Measurements from ENCODE around the gene SGPL1. TPM values are rescaled to one million over a fixed set of nuclear protein-coding genes. Genes with fewer than 3 reads are reported as not detected.
A peak's percentile ranks its signal among the peaks of the same experiment; 100 is the strongest.

The SGPL1 gene
- polyA plus RNA-seq, 1 experiment, result 16.6 TPM

GRCh38 chr10:70901276-70901878 lies 85.6 kb downstream of the SGPL1 start:
- DNase-seq (ENCODE audit: low read depth), result no peak
- ChIA-PET CTCF (interaction anchor here (0.7 kb wide), 1 partner anchor 385 kb away, joined by 4 read pairs; no protein-coding TSS in a partner anchor), POLR2A (no interaction called here)
- no peak overlapping the region for H3K4me3 ChIP-seq (ENCODE audit: low read depth, low read length)
- no peaks in the 10 kb centered on the region for H3K36me3 ChIP-seq (ENCODE audit: control insufficient read depth, insufficient read depth, low read length)
- no peak for TF ChIP-seq CTCF (IDR thresholded peaks at IDR 0.05; ENCODE audit: insufficient read depth, low read depth, low read length)
- H3K27me3 ChIP-seq (ENCODE audit: control insufficient read depth, insufficient read depth, low read length), result peaks cover 2% of the 10 kb centered on the region

- Histone ChIP-seq H3K36me3 (ENCODE audit: control insufficient read depth, insufficient read depth, low read length) (no peaks in the 10 kb centered on the region), H3K4me3 (ENCODE audit: low read depth, low read length) (no peak overlapping the region), H3K27me3 (ENCODE audit: control insufficient read depth, insufficient read depth, low read length) (peaks cover 2% of the 10 kb centered on the region; the same call in 1 of the 2 replicates)
- ChIA-PET POLR2A (no interaction called here), CTCF (interaction anchor here (0.6 to 3.0 kb wide), 26 partner anchors 8 to 393 kb away, joined by 3 to 23 read pairs (median 5); partner anchors contain the start of genes PCBD1 and UNC5B)
- no peak for DNase-seq (ENCODE audit: low read depth)
- TF ChIP-seq CTCF (IDR thresholded peaks at IDR 0.05; ENCODE audit: insufficient read depth, low read depth, low read length), result no peak
These were observed 87.0 kb downstream of the SGPL1 start for GRCh38 chr10:70902661-70903261.

- peaks cover 2% of the 10 kb centered on the region; the same call in 1 of the 2 replicates for H3K27me3 ChIP-seq (ENCODE audit: control insufficient read depth, insufficient read depth, low read length)
These were observed 87.6 kb downstream of the SGPL1 start for GRCh38 chr10:70903262-70903921.

GRCh38 chr10:70905071-70906021 lies 89.6 kb downstream of the SGPL1 start:
- POLR2A ChIA-PET, result no interaction called here
- CTCF ChIA-PET, result interaction anchor here (1.2 to 3.0 kb wide), 5 partner anchors 12 to 145 kb away, joined by 3 to 23 read pairs (median 6); partner anchors contain the start of gene PCBD1
- H3K27me3 ChIP-seq (ENCODE audit: control insufficient read depth, insufficient read depth, low read length), result peaks cover 5% of the 10 kb centered on the region; the same call in 1 of the 2 replicates

More at GRCh38 chr10:70903262-70903921, 87.6 kb downstream of the SGPL1 start:
- Histone ChIP-seq H3K4me3 (ENCODE audit: low read depth, low read length) (no peak overlapping the region), H3K36me3 (ENCODE audit: control insufficient read depth, insufficient read depth, low read length) (no peaks in the 10 kb centered on the region)
- POLR2A ChIA-PET, result no interaction called here
- peak; percentile 93 for TF ChIP-seq CTCF (IDR thresholded peaks at IDR 0.05; ENCODE audit: insufficient read depth, low read depth, low read length)
- CTCF ChIA-PET, result interaction anchor here (0.6 to 3.0 kb wide), 28 partner anchors 10 to 393 kb away, joined by 3 to 23 read pairs (median 5); partner anchors contain the start of genes PCBD1 and UNC5B
- DNase-seq (ENCODE audit: low read depth), result no peak

More at GRCh38 chr10:70905071-70906021, 89.6 kb downstream of the SGPL1 start:
- TF ChIP-seq CTCF (IDR thresholded peaks at IDR 0.05; ENCODE audit: insufficient read depth, low read depth, low read length), result no peak
- DNase-seq (ENCODE audit: low read depth), result no peak
- H3K4me3 ChIP-seq (ENCODE audit: low read depth, low read length), result no peak overlapping the region
- no peaks in the 10 kb centered on the region for H3K36me3 ChIP-seq (ENCODE audit: control insufficient read depth, insufficient read depth, low read length)

Data from BJ (cell line).